ENCODE measurements around the gene IRF5.

The IRF5 gene

DNA sequence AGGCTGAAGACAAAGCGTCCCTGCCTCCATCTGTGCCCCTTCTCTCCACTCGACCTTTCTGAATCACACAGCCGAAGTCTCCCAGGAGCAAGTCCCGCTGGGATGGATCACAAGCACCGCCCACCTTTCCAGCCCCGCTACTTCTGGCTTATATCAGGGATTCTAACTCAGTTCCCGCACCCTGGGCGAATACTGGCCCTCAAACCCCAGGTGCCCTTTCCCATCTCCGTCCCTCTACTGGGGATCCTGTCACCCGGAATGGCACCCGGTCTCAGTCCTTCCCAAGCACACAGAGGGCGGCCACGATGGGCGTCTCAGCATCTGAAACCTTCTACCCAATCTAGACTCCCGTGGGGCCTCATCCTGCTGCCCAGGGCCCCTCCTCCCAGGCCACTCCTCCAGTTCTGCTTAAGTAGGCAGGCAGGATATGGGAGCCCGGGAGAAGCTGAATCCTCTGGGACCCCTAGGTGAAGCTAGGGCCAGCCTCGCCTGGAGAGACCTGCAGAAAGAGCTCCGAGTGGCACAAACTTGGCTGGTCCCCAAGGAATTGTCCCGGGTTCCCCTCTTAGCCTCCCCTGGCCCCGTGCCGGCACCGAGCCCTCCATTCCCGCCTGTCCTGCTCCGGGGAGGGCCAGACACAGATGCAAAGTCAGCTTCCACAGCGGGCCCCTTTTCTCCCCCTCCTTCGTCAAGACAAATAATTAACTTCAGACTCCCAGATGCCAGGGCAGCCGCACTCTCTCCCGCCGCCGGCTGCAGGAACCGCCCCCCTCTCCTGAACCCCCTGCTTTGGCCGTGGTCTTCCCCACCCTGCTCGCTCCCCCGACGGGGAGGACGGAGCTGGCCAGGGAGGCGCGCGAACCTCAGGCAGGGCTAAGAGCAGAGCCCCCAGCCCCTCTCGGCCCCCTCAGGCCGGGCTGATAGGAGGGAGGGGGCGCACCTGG lies 27.8 kb upstream of the IRF5 start:
- Histone ChIP-seq H2AK5ac (ENCODE audit: low read length) (no peak overlapping the region), H3K4me3 (ENCODE audit: low read depth, low read length) (peak overlapping the region; percentile 25), H3K4ac (ENCODE audit: low read depth, low read length) (no peak overlapping the region), H2AFZ (ENCODE audit: insufficient read depth, low read length, poor library complexity) (peak overlapping the region; percentile 83), H3K79me1 (ENCODE audit: low read length) (no peaks in the 10 kb centered on the region), H3K23ac (ENCODE audit: low read length) (no peak overlapping the region), H3K9ac (ENCODE audit: low read length) (no peak overlapping the region), H4K8ac (ENCODE audit: low read depth, low read length) (no peak overlapping the region), H4K12ac (ENCODE audit: low read depth, low read length) (peak overlapping the region; percentile 12), H3K27me3 (ENCODE audit: insufficient read depth, low read length) (peaks cover 25% of the 10 kb centered on the region), H3K36me3 (ENCODE audit: control insufficient read depth in 1 of 2, insufficient read depth in 2 of 2, low read length in 2 of 2) (no peaks in the 10 kb centered on the region), H3K79me2 (ENCODE audit: control insufficient read depth, insufficient read depth, low read length, poor library complexity) (no peaks in the 10 kb centered on the region), H3K18ac (ENCODE audit: low read length) (no peak overlapping the region), H2BK120ac (ENCODE audit: insufficient read depth, low read length, poor library complexity) (no peak overlapping the region), H3K14ac (ENCODE audit: low read length) (no peak overlapping the region), H3K4me1 (ENCODE audit: control insufficient read depth in 1 of 2, insufficient read depth in 2 of 2, low read length in 2 of 2) (peaks cover 8 to 10% of the 10 kb centered on the region in 2 experiments), H3K27ac (ENCODE audit: low read depth, low read length) (no peak overlapping the region), H3K4me2 (ENCODE audit: low read length) (peak overlapping the region; percentile 56), H2BK5ac (ENCODE audit: low read depth, low read length, poor library complexity) (no peak overlapping the region), H2BK12ac (ENCODE audit: low read length) (no peak overlapping the region), H3K9me3 (ENCODE audit: insufficient read depth, low read depth, low read length) (peaks cover 4% of the 10 kb centered on the region), H4K91ac (ENCODE audit: low read depth, low read length) (no peak overlapping the region)
- no peak for DNase-seq
- no CpG with 5 or more reads among the region's 42 CpGs for WGBS (ENCODE audit: extremely low coverage, insufficient coverage, insufficient read length)

DNA sequence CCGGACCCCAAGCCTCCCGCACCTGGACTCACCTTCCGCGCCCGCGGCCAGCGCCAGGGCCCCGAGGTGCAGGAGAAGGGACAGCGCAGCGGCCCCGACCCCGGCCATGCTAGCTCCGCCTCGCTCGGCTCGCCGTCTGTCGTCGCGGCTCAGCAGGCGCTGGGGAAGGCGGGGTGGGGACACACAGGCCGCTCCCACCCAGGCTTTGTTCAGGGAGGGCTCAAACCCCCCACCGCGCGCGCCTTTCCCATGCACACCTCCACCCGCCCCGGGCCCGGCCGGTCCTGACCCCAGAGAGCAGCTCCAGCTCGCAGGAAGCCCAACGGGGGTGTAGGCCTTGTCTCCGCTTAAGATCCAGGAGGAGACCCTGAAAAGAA lies 27.2 kb upstream of the IRF5 start, which contains the start of gene KCP:
KCP (minus strand) TSS at position 141 of the 377 bp plus-strand sequence; CDS start at position 108, 33 bp downstream.
- Histone ChIP-seq H2BK120ac (ENCODE audit: insufficient read depth, low read length, poor library complexity) (no peak within 1 kb of the TSS), H2BK12ac (ENCODE audit: low read length) (no peak within 1 kb of the TSS), H2BK5ac (ENCODE audit: low read depth, low read length, poor library complexity) (no peak within 1 kb of the TSS), H3K9ac (ENCODE audit: low read length) (no peak within 1 kb of the TSS), H2AK5ac (ENCODE audit: low read length) (no peak within 1 kb of the TSS), H3K27ac (ENCODE audit: low read depth, low read length) (no peak within 1 kb of the TSS), H3K36me3 (ENCODE audit: control insufficient read depth in 1 of 2, insufficient read depth in 2 of 2, low read length in 2 of 2) (no peaks in the 10 kb centered on the region), H4K8ac (ENCODE audit: low read depth, low read length) (no peak within 1 kb of the TSS), H3K9me3 (ENCODE audit: insufficient read depth, low read depth, low read length) (peaks cover 4% of the 10 kb centered on the region), H3K23ac (ENCODE audit: low read length) (no peak within 1 kb of the TSS), H3K4me2 (ENCODE audit: low read length) (peak within 1 kb of the TSS; percentile 56), H3K79me1 (ENCODE audit: low read length) (no peaks in the 10 kb centered on the region), H3K14ac (ENCODE audit: low read length) (no peak within 1 kb of the TSS), H3K4ac (ENCODE audit: low read depth, low read length) (no peak within 1 kb of the TSS), H3K18ac (ENCODE audit: low read length) (no peak within 1 kb of the TSS), H3K27me3 (ENCODE audit: insufficient read depth, low read length) (peaks cover 29% of the 10 kb centered on the region), H4K12ac (ENCODE audit: low read depth, low read length) (peak within 1 kb of the TSS; percentile 12), H3K79me2 (ENCODE audit: control insufficient read depth, insufficient read depth, low read length, poor library complexity) (no peaks in the 10 kb centered on the region), H2AFZ (ENCODE audit: insufficient read depth, low read length, poor library complexity) (peak within 1 kb of the TSS; percentile 83), H3K4me3 (ENCODE audit: low read depth, low read length) (peak within 1 kb of the TSS; percentile 25), H3K4me1 (ENCODE audit: control insufficient read depth in 1 of 2, insufficient read depth in 2 of 2, low read length in 2 of 2) (peaks cover 8 to 10% of the 10 kb centered on the region in 2 experiments), H4K91ac (ENCODE audit: low read depth, low read length) (no peak within 1 kb of the TSS)
- no peak for DNase-seq
- WGBS (ENCODE audit: extremely low coverage, insufficient coverage, insufficient read length) = no CpG with 5 or more reads among the region's 34 CpGs

DNA sequence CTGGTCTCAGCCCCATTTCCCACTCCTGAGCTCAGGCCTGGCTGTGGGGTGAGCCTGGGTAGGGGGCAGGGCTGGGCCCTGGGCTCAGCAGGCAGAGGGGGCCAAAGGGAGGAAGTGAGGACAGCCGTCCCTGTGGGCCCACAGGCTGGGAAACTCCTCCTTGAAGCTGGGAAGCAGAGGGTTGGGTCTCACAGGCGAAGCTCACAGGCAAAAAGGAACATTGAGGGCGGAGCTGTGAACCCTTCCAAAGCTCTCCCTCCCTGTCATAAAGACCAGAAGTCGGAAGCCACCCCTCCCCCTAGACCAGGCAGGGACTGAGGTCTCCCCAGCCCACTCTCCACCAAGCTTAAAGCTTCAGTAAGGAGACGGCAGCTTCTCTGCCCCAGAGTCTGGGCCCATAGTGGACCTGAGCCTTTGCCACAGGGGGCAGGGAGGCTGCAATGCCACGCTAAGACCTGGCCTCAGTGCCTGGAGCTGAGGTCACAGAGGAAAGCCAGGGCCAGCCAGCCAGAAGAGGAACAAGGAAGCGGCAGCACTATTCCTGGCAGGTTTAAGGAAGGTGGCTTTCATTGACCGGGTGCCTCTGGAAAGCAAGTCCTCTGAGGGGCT lies 26.2 kb upstream of the IRF5 start:
- Histone ChIP-seq H3K4me1 (ENCODE audit: control insufficient read depth in 1 of 2, insufficient read depth in 2 of 2, low read length in 2 of 2) (peaks cover 8 to 10% of the 10 kb centered on the region in 2 experiments), H3K23ac (ENCODE audit: low read length) (no peak overlapping the region), H3K36me3 (ENCODE audit: control insufficient read depth in 1 of 2, insufficient read depth in 2 of 2, low read length in 2 of 2) (no peaks in the 10 kb centered on the region), H3K9me3 (ENCODE audit: insufficient read depth, low read depth, low read length) (peaks cover 7% of the 10 kb centered on the region), H2BK120ac (ENCODE audit: insufficient read depth, low read length, poor library complexity) (no peak overlapping the region), H2BK5ac (ENCODE audit: low read depth, low read length, poor library complexity) (no peak overlapping the region), H3K27me3 (ENCODE audit: insufficient read depth, low read length) (peaks cover 33% of the 10 kb centered on the region), H3K27ac (ENCODE audit: low read depth, low read length) (no peak overlapping the region), H3K79me2 (ENCODE audit: control insufficient read depth, insufficient read depth, low read length, poor library complexity) (no peaks in the 10 kb centered on the region), H3K4me3 (ENCODE audit: low read depth, low read length) (no peak overlapping the region), H3K9ac (ENCODE audit: low read length) (no peak overlapping the region), H3K4me2 (ENCODE audit: low read length) (no peak overlapping the region), H3K79me1 (ENCODE audit: low read length) (no peaks in the 10 kb centered on the region), H3K18ac (ENCODE audit: low read length) (no peak overlapping the region), H4K12ac (ENCODE audit: low read depth, low read length) (peak overlapping the region; percentile 12), H3K4ac (ENCODE audit: low read depth, low read length) (no peak overlapping the region), H4K8ac (ENCODE audit: low read depth, low read length) (no peak overlapping the region), H4K91ac (ENCODE audit: low read depth, low read length) (no peak overlapping the region), H2BK12ac (ENCODE audit: low read length) (no peak overlapping the region), H3K14ac (ENCODE audit: low read length) (no peak overlapping the region), H2AFZ (ENCODE audit: insufficient read depth, low read length, poor library complexity) (no peak overlapping the region), H2AK5ac (ENCODE audit: low read length) (no peak overlapping the region)
- DNase-seq = no peak
- no CpG with 5 or more reads among the region's 8 CpGs for WGBS (ENCODE audit: extremely low coverage, insufficient coverage, insufficient read length)

DNA sequence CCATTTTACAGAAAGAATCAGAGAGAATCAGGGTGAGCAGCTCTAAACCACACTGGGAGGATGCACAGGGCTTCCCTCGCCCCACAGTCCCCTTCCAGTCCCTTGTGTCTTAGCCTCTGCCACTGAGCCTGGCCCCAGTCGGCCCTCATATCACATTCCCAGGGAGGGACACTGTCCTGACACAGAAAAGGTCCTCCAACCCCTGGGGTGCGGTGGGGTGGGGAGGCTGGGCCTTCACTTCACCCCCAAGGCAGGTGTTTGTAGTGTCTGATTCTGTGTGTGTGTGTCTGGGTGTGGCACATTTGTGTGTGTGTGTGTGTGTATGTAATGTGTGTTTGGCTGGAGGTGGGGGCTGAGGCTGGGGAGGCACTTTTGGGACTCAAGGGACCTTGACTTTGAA lies 25.4 kb upstream of the IRF5 start:
- Histone ChIP-seq H2BK5ac (ENCODE audit: low read depth, low read length, poor library complexity) (no peak overlapping the region), H3K4me1 (ENCODE audit: control insufficient read depth in 1 of 2, insufficient read depth in 2 of 2, low read length in 2 of 2) (peaks cover 8 to 10% of the 10 kb centered on the region in 2 experiments), H3K14ac (ENCODE audit: low read length) (no peak overlapping the region), H4K91ac (ENCODE audit: low read depth, low read length) (no peak overlapping the region), H4K12ac (ENCODE audit: low read depth, low read length) (no peak overlapping the region), H3K4ac (ENCODE audit: low read depth, low read length) (no peak overlapping the region), H3K79me1 (ENCODE audit: low read length) (no peaks in the 10 kb centered on the region), H3K79me2 (ENCODE audit: control insufficient read depth, insufficient read depth, low read length, poor library complexity) (no peaks in the 10 kb centered on the region), H3K27me3 (ENCODE audit: insufficient read depth, low read length) (peaks cover 33% of the 10 kb centered on the region), H3K36me3 (ENCODE audit: control insufficient read depth in 1 of 2, insufficient read depth in 2 of 2, low read length in 2 of 2) (no peaks in the 10 kb centered on the region), H3K4me3 (ENCODE audit: low read depth, low read length) (no peak overlapping the region), H2BK120ac (ENCODE audit: insufficient read depth, low read length, poor library complexity) (no peak overlapping the region), H3K9me3 (ENCODE audit: insufficient read depth, low read depth, low read length) (peaks cover 9% of the 10 kb centered on the region), H2AFZ (ENCODE audit: insufficient read depth, low read length, poor library complexity) (no peak overlapping the region), H3K18ac (ENCODE audit: low read length) (no peak overlapping the region), H2BK12ac (ENCODE audit: low read length) (no peak overlapping the region), H3K27ac (ENCODE audit: low read depth, low read length) (no peak overlapping the region), H4K8ac (ENCODE audit: low read depth, low read length) (no peak overlapping the region), H3K4me2 (ENCODE audit: low read length) (no peak overlapping the region), H3K9ac (ENCODE audit: low read length) (no peak overlapping the region), H2AK5ac (ENCODE audit: low read length) (no peak overlapping the region), H3K23ac (ENCODE audit: low read length) (no peak overlapping the region)
- no peak for DNase-seq
- WGBS (ENCODE audit: extremely low coverage, insufficient coverage, insufficient read length) = no CpG with 5 or more reads among the region's 3 CpGs
